Ureter (tissue), 1 donor: Measurements from ENCODE around the gene SPRED2. TPM values are rescaled to one million over a fixed set of nuclear protein-coding genes. Genes with fewer than 3 reads are reported as not detected.

ENCODE experiments used
- DNase-seq: peaks from one replicate; pipeline ENCODE4 v3.0.0-alpha.2; 2020; ENCODE audit warnings: low spot score
- total RNA-seq: library from RNA; stranded (reverse); gene quantifications from one replicate; pipeline ENCODE4 v1.2.4, GENCODE V29; 2023
- donor health status: DM: yes; HTN: yes; CAD: no.

The SPRED2 gene
- total RNA-seq, 1 donor from 2014 or later: 55.4 TPM

DNA sequence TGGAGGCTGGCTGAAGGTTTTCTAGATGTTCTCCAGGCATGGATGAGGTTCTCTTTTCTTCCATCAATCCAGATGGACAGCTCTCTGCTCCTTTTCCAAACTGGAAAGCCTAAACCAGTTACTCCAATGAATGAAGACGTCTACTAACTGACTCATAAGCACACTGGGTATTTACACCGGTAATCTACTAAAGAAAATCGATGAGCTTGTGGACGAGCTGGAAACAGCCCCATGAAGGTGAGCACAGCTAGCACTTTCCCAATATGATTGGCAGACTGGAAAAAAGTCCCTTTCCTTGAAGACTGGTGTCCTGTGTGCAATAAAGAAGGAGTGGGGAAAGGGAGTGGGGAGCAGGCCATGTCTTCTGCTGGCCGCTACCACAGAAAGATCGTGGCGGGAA is 120.8 kb downstream of the SPRED2 start:
- no peak for DNase-seq

DNA sequence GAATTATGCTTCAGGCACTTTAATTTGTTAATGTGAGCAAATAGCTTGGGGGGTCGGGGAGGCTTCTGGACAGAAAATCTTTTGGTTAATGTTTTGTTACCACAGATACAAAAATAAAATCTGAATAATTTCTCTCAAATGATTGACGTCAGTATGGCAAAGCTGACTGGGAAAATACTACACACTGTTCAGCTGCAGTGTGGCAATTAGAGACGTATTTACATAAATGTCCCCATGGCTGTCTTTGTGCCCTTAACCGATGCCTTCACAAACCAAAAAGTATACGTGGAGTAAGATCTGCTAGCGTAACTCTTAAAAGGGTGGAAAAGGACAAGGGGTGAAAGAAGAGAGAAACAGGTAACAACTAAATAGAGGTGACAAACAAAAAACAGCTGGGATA is 121.3 kb downstream of the SPRED2 start:
- DNase-seq: no peak

DNA sequence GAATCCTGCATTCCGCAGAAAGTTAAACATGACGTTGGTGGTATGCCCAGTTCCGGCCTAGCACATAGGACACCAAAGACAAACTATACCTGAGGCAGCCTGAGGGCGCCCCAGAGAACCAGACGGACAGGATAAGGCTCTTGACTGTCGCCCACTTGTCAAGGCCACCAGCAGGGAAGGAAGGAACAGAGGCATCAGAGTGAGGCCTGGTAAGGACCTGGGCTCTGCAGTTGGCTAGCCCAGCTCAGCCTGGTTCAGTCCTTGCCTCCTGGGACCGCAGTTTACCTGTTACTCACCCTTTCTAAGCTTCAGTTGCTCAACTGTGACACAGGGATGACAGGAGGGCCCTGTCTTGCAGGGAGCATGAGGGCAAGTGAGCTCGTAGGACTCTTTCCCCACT is 122.7 kb downstream of the SPRED2 start:
- DNase-seq: peak; percentile 55

DNA sequence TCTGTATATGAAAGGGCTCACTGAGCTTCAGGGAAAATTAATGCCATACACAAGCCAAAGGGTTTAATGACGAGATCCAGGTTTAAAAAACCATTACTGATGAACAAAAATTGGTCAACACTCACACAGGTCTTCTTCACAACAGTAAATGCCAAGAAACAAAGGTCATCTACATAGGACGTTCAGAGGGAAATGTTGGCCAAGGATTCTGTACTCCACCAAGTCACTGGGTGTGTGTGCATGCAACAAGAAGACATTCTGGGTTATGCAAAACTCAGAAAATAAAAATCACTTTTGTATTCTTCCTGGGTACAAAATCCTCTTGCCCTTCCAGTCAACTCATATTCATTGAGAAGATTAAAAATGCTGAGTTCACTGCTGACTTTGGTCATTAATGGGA is 126.5 kb downstream of the SPRED2 start:
- DNase-seq: no peak

DNA sequence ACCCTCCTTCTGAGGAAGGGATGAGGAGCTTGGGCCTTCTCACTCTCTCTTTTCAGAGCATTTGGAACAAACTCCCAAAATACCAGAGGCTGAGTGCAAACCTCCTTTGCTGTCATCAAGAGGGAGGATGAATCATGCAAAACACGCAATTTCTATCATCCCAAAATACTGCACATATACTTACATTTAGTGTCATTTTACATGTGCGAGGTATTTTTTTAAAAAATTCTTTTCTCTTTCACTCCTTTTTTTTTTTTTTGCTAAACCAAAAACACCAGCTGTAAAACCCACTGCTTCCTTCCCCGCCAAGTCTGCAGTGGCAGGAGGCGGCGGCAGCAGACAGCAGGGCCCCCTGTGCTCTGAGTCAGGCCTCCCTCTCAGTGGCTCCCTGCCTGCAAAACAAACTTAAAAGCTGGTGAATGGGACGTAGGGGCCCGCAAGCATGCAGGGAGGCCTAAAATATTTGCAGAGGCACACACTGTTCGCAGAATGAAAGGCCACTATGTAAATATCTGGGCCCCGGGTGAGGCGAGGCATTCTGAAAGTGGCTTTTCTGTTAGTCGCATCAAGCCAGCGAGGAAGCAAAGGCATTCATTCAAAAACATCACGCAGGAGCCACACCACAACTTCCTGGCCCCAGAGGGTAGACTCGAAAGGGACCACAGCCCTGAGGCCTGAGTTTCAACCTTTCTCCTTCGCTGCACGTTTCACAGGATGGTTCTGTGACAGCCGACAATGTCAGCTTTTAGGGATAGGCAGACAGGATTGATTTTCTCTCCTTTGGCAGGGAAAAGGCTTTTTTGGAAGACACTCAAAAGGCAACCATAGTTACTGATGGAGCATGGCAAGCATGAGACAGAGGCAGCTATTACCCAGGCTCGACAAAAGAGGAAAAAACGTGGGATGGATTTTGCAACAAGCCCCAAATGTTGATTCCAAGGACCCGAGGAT is 131.4 kb downstream of the SPRED2 start:
- no peak for DNase-seq

DNA sequence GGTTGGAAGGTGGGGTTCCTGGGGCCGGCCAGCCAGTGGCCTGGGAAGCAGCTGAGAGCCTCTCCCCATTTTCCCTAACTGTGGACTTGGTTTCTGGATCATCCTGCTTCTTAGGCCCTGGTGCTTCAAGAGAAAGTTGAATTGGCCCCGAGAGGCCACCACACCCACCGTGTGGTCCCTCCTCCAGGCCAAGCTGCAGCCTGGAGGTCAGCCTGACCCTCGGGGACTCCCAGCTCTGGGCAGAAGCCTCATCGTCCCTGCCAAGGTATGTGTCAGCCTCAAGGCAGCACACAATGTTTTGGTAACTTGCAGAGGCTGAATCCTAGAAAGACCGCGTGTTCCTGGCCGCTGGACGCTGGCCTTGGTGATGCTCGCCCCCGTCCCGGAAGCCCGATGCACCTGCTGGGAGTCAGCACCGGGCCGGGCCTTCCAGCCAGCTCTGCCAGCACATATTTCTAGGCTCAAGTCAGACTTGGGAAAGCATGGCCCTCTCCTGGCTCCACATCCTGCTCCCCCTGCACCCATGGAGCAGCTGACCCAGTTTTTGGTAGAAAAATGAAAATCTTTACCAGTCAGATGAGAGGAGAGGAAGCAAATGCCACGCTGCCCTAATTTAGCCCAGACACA is 132.2 kb downstream of the SPRED2 start:
- peak; percentile 58 for DNase-seq

DNA sequence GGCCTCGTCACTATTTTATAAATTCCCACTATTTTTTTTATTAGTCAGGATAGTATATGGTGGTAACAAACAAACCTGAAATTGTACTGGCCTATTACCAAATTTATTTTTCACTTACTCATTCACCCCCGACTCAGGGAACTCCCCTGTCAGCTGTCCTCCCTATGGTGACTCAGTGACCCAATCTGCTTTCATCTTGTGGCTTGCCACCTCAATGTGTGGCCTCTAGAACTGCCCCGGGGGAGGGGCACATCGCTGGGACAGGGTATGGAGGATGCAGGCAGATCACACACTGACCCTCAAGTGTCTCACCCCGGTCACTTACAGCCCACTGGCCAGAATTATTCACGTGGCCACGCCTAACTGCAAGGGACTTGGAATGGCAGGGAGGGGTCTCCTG is 133.2 kb downstream of the SPRED2 start:
- DNase-seq: no peak

DNA sequence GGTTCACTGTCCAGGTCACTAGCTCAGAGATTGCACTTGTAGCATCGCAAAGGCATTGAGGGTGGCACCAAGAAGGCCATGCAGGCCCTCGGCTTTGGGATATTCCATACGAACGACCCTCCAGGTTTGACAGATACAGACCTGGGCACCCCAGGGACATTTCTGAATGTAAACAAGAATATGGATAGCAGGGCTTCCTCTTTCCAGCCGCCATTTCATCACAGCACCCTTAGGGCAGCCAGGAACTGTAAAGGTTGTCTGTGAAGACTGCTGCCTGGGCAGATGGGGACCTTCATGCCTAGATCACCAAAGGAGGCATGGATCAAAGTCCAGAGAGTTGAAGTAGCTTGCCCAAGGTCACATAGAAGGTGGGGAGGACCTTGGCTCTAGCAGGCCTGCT is 134.3 kb downstream of the SPRED2 start:
- DNase-seq: no peak

DNA sequence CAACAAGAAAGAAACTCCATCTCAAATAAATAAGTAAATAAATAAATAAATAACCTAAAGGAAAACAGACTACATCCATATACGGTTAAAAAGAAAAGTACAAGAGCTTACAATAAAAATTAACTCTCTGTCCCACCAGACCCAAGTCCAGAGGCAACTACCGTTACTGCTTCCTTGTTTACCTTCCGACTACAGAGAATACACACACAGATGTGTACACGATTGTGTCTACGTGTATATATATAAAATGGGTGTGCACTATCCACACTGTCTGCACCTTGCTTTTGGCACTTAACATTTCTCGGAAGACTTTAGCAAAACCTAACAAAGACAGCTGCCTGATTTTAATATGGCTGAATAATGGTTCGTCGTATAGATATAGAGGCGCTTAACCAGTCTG is 134.9 kb downstream of the SPRED2 start:
- DNase-seq: no peak

GRCh38 chr2:65296971-65297370 is 135.4 kb downstream of the SPRED2 start:
- DNase-seq: no peak

DNA sequence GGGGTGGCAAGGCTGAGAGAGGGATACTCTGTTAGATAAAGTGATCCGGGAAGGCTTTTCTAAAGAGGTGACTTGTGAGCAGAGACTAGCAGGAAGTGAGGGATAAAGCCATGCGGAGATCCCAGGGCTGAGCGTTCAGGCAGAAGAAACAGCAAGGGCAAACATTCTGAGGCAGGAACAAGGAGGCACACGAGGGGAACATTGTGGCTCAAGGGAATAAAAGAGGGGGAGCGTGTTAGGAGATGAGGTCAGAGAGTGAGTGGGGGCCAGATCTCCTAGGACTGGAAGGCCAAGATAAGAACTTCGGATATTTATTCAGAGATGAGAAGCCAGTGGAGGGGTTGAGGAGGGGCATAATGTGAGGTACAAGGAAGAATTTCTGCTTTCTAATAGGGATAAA is 137.7 kb downstream of the SPRED2 start:
- no peak for DNase-seq

GRCh38 chr2:65294136-65294535 is 138.3 kb downstream of the SPRED2 start:
- no peak for DNase-seq

GRCh38 chr2:65293376-65293775 is 139.0 kb downstream of the SPRED2 start:
- no peak for DNase-seq

DNA sequence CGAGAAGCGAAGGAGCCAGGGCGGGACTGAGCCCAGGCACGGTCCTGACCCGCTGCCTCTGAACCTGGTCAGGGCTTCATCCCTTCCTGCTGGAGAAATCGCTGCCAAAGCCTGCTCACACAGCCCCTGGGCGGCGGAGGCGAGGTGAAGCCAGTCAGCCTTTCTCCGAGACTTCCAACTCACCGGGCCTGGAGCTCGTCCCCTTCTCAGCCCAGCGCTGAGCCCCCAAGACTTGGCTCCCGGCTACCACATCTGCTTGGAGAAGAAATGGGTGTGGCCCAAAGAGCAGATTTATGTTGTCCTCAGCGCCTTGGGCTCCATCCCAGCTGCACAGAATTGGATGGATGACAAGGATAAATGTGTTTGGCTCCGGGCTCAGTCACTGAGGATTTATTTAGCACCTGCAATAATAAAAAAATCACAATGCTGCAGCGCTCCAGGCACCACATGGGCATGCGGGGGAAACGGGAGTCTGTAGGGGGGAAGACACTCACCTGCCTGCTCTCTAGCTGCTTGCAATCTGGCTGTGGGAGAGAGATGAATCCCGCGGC is 139.9 kb downstream of the SPRED2 start:
- no peak for DNase-seq

GRCh38 chr2:65292106-65292400 is 140.3 kb downstream of the SPRED2 start:
- DNase-seq: no peak

- no peak for DNase-seq
These were observed 140.9 kb downstream of the SPRED2 start for GRCh38 chr2:65291216-65292105.

DNA sequence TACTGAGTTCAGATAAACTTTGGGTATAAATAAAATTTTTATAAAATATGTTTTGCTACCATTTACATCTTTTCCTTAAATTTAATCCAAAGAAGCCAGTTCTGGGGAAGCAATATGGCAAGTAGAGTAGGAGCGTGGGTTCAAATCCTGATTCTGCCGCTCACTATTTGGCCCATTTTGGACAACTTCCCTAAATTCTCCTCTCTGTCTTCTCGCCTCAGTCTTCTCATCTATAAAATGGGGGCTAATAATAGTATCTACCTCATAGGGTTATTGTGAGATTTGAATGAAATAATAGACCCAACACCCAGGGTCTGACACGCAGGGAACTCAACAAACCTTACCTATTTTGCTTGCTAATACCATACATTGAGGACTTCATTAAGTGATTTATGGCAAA is 145.0 kb downstream of the SPRED2 start:
- DNase-seq: no peak

GRCh38 chr2:65282477-65283053 is 149.8 kb downstream of the SPRED2 start:
- no peak for DNase-seq

DNA sequence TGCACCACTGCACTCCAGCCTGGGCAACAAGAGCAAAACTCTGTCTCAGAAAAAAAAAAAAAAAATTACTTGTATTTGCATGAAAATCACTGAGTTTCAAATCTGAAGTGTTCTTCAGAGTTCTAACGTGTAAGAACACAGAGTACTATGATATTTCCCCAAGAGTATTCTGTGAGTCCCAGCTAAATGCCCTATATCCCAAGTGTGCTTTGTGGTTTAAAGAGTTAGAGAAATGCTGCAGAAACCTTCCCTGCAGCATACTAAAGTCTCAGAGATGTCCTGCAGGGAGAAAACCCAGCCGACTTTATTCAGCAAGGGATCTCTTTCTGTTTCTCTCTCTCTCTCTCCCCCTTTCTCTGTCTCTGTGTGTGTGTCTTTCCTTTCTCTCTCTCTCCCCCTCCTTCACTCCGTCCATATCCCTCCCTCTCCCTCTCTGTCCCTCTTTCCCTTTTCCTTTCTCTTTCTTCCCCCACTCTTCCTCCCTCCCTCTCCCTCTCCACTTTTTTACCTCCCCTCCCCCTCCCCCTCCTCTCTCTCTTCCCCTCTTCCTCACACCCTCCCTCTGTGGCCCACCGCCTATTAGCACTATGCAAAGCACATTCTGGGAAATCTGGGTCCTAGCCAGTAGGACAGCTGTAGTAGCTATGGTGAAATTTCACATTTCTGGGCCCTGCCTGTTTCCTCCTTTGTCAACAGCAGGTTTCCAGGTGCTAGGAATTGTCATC is 150.6 kb downstream of the SPRED2 start:
- DNase-seq: no peak

DNA sequence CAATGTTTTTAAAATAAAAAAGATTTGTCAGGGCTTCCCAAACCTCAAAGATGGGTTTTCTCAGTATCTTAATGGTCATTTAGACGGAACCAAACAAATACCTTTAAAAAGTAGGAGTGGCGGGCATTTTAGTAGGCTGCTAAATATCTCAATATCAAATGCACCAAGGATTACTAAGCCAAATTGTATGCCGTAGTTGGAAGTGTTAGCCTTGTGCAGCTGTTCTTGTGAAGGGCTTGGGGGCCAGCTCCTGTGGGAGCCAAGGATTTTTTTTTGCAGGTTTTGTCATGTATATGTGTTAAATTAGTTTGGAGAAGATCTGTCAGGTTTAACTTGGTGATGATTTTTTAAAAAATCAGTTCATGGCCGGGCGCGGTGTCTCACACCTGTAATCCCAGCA is 152.6 kb downstream of the SPRED2 start:
- DNase-seq: no peak

DNA sequence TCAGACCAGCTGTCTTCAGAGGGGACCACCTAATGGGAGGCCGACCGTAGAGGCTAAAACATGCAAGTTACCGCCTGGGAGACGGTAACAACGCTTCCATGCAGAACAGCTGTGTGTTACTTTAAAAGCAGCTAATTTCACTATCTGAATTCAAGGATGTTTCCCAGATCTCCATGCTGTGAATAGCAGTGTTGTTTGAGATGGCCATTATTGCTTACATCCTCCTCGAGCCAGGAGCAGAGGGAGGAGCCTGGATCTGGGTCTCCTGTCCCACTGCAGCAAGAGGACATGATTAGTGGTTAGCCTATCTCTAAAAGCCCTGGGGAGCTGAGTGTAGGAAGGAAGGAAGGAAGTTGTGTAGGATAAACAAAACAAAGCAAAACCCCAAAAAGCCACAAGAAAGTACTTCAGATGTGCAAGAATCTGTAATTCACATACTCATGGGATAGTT is 153.8 kb downstream of the SPRED2 start:
- DNase-seq: no peak
